C4-2B (cell line): ENCODE measurements around the gene FNDC8.

Source experiments
- H3K27ac ChIP-seq: fragments of 450-650 bp; 2 replicates; pipeline ENCODE4 v1.5.1; 2017
- ZFX ChIP-seq: fragments of 450-650 bp; IDR thresholded peaks from 2 replicates; pipeline ENCODE4 v1.6.1; 2017
- TF ChIP-seq, protein P1 (sequence below): fragments of 450-650 bp; conservative IDR thresholded peaks from 2 replicates; pipeline ENCODE4 v1.5.1; 2017; ENCODE audit warnings: mild to moderate bottlenecking

FNDC8 gene

GRCh38 chr17:35081638-35082037, 39.8 kb upstream of the FNDC8 start:
- TF ChIP-seq ZFX = no peak
- TF ChIP-seq, protein P1, sequence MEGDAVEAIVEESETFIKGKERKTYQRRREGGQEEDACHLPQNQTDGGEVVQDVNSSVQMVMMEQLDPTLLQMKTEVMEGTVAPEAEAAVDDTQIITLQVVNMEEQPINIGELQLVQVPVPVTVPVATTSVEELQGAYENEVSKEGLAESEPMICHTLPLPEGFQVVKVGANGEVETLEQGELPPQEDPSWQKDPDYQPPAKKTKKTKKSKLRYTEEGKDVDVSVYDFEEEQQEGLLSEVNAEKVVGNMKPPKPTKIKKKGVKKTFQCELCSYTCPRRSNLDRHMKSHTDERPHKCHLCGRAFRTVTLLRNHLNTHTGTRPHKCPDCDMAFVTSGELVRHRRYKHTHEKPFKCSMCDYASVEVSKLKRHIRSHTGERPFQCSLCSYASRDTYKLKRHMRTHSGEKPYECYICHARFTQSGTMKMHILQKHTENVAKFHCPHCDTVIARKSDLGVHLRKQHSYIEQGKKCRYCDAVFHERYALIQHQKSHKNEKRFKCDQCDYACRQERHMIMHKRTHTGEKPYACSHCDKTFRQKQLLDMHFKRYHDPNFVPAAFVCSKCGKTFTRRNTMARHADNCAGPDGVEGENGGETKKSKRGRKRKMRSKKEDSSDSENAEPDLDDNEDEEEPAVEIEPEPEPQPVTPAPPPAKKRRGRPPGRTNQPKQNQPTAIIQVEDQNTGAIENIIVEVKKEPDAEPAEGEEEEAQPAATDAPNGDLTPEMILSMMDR = no peak
- no peak overlapping the region for H3K27ac ChIP-seq

DNA sequence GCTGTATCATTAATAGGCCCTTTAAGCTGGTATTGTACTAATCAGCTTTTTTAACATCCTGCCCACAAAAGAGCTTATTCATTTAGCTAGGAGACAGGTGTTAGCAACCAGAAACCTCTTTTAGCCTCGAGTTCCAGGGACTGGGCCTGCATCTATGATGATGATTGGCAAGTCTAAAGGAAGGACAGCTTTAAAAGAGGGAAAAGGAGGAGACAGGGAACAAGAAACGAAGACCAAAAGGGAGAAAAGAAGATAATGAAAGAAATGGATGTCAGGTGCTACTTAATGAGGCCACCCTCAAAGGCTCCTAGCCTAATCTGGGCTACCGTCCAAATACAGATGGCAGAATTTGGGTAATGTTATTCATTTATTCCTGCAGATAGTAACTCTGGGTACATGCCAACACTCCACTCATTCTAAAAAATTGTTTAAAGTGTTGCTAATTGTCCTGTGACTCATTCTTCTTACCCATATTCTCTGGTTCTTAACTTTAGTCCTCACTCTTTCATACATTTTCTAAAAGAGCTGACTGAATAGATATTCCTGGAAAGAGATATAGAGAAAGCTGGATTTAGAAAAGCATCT, 39.2 kb upstream of the FNDC8 start:
- no peak for TF ChIP-seq ZFX
- TF ChIP-seq, protein P1 = no peak
- H3K27ac ChIP-seq = no peak overlapping the region

GRCh38 chr17:35083071-35083470, 38.3 kb upstream of the FNDC8 start:
- TF ChIP-seq, protein P1 = no peak
- TF ChIP-seq ZFX = no peak
- H3K27ac ChIP-seq = no peak overlapping the region

- no peak overlapping the region for H3K27ac ChIP-seq
Measured at GRCh38 chr17:35084987-35085386, 36.4 kb upstream of the FNDC8 start.

DNA sequence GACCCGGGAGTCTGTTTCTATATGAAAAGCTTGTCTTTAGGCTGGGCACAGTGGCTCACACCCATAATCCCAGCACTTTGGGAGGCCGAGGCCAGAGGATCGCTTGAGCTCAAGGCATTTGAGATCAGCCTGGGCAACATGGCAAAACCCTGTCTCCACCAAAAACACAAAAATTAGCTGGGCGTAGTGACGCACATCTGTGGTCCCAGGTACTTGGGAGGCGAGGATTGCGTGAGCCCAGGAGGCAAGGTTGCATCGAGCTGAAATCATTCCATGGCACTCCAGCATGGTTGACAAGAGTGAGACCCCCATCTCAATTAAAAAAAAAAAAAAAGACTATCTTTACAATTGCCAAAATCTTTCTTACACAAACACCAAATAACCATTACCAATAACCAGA, 35.3 kb upstream of the FNDC8 start:
- H3K27ac ChIP-seq = no peak overlapping the region
- TF ChIP-seq, protein P1 = no peak
- TF ChIP-seq ZFX = no peak

More at GRCh38 chr17:35084987-35085386, 36.4 kb upstream of the FNDC8 start:
- TF ChIP-seq, protein P1 = no peak
- TF ChIP-seq ZFX = no peak

- TF ChIP-seq, protein P1 = no peak
- TF ChIP-seq ZFX = no peak
- H3K27ac ChIP-seq = peak overlapping the region; percentile 64
Measured at GRCh38 chr17:35086931-35087573, 34.4 kb upstream of the FNDC8 start.

- H3K27ac ChIP-seq = peak overlapping the region; percentile 96
Measured at GRCh38 chr17:35087731-35088355, 33.6 kb upstream of the FNDC8 start.

More at GRCh38 chr17:35087731-35088355, 33.6 kb upstream of the FNDC8 start:
- TF ChIP-seq ZFX = no peak
- TF ChIP-seq, protein P1 = no peak
